Measurements from ENCODE around the gene KIRREL3. TPM values are rescaled to one million over a fixed set of nuclear protein-coding genes. Genes with fewer than 3 reads are reported as not detected.

Gene KIRREL3
- total and polyA plus RNA-seq, 9 of the 15 experiments (the other 6 are each of a cell fraction or from before 2014, with no cell fraction given), result 0.04 to 0.10 TPM; not detected in 7

- no peak for TF ChIP-seq RBM17 (IDR thresholded peaks at IDR 0.05; ENCODE audit: borderline replicate concordance, low read depth, low read length)
Observed at GRCh38 chr11:126753990-126754389, 246.6 kb downstream of the KIRREL3 start (continued).

- whole genome bisulfite sequencing (ENCODE audit: insufficient coverage, low coverage, missing lambda C conversion rate), result 3% methylated on average over 4 of the region's 4 CpGs
- Histone ChIP-seq H3K27ac (ENCODE audit: extremely low read depth, low read depth, low read length) (no peak overlapping the region), H3K4me1 (replicated peaks in 1 of 2; ENCODE audit: control insufficient read depth in 2 of 2, insufficient read depth in 2 of 2, low read length in 2 of 2) (no peaks in the 10 kb centered on the region), H3K4me3 (no peak overlapping the region), H3K79me2 (ENCODE audit: control insufficient read depth, insufficient read depth, low read length) (no peaks in the 10 kb centered on the region), H3K9me1 (ENCODE audit: control insufficient read depth, insufficient read depth, low read length) (no peaks in the 10 kb centered on the region), H4K20me1 (replicated peaks; ENCODE audit: control insufficient read depth, insufficient read depth, low read length) (no peaks in the 10 kb centered on the region), H3K9me3 (replicated peaks; ENCODE audit: control insufficient read depth, insufficient read depth, low read depth, low read length) (no peaks in the 10 kb centered on the region), H3K36me3 (ENCODE audit: control insufficient read depth, insufficient read depth, low read length) (no peaks in the 10 kb centered on the region), H3K9ac (ENCODE audit: insufficient read depth in 1 of 2, low read depth in 2 of 2, low read length in 2 of 2) (no peak overlapping the region), H2AFZ (ENCODE audit: low read depth, low read length) (no peak overlapping the region), H3K27me3 (ENCODE audit: control insufficient read depth in 2 of 2, insufficient read depth in 2 of 2, low read length in 2 of 2) (peaks cover 11 to 19% of the 10 kb centered on the region in 2 experiments; a peak in 3 of 5 replicates), H3K4me2 (ENCODE audit: insufficient read depth, low read length) (no peak overlapping the region)
- TF ChIP-seq CBFA2T2 (conservative IDR thresholded peaks at IDR 0.05) (no peak), ASH1L (IDR thresholded peaks at IDR 0.05; ENCODE audit: borderline replicate concordance, low read depth, partially characterized antibody) (no peak), TCFL5 (CRISPR knock-in tag; conservative IDR thresholded peaks at IDR 0.05) (no peak), CGGBP1 (CRISPR knock-in tag; IDR thresholded peaks at IDR 0.05) (no peak)
- intact Hi-C loops (cut with micrococcal nuclease) (no loop called here), in situ Hi-C loops (cut with MboI) (no loop called here)
- no peak for FAIRE-seq
- no peak for DNase-seq (ENCODE audit: extremely low read depth in 1 of 4, low spot score in 3 of 4)
- POLR2A ChIA-PET, result no interaction called here
- no peak for ATAC-seq
- CTCF ChIA-PET (ENCODE audit: low intra/inter-chr PET ratio), result no interaction called here
- BruUV-seq (replicated peaks), result no TSS peak
Observed at GRCh38 chr11:126751242-126751641, 249.3 kb downstream of the KIRREL3 start.

Data from K562 (cell line).